OCI-LY3 (cell line): ENCODE results near the gene HDDC2.

Source experiments
- H2AFZ ChIP-seq: fragments of 200-600, 300-600 bp; shearing (Covaris generic); 2 replicates; pipeline ENCODE4 v1.6.0; 2014; ENCODE audit warnings: antibody characterized with exemption, low read depth, low read length
- H3K27ac ChIP-seq: fragments of 200-600, 300-600 bp; sonication (generic); 2 replicates; pipeline ENCODE4 v1.5.1; 2014; ENCODE audit warnings: mild to moderate bottlenecking, low read length, moderate library complexity, mixed read lengths
- H3K27me3 ChIP-seq: fragments of 200-600, 300-600 bp; sonication (generic); 2 replicates; pipeline ENCODE4 v1.6.1; 2014; ENCODE audit warnings: low read depth, low read length, mixed read lengths
- H3K36me3 ChIP-seq: fragments of 200-600, 300-600 bp; sonication (generic); replicated peaks from 2 replicates; pipeline ENCODE3; 2014; ENCODE audit warnings: low read depth, low read length, mixed read lengths
- H3K4me1 ChIP-seq: fragments of 300-600, 200-600 bp; sonication (generic); 2 replicates; pipeline ENCODE4 v1.6.1; 2014; ENCODE audit warnings: low read length, mixed read lengths
- H3K4me2 ChIP-seq: fragments of 200-600, 300-600 bp; sonication (generic); 2 replicates; pipeline ENCODE4 v1.6.1; 2014; ENCODE audit warnings: low read length, mixed read lengths
- H3K4me3 ChIP-seq: fragments of 300-600, 200-600 bp; sonication (generic); 2 replicates; pipeline ENCODE4 v1.5.1; 2014; ENCODE audit warnings: antibody characterized with exemption, mild to moderate bottlenecking, low read length, moderate library complexity
- H3K79me2 ChIP-seq: fragments of 300-600, 200-600 bp; shearing (Covaris generic); 2 replicates; pipeline ENCODE4 v1.6.1; 2014; ENCODE audit warnings: mild to moderate bottlenecking, low read length, mixed read lengths
- H3K9ac ChIP-seq: fragments of 300-600, 200-600 bp; shearing (Covaris generic); 2 replicates; pipeline ENCODE4 v1.6.0; 2014; ENCODE audit warnings: mild to moderate bottlenecking, low read length, moderate library complexity
- H3K9me3 ChIP-seq: fragments of 200-600, 300-600 bp; shearing (Covaris generic); 2 replicates; pipeline ENCODE4 v1.6.1; 2014; ENCODE audit warnings: low read length, mixed read lengths; ENCODE audit not compliant: insufficient read depth
- H4K20me1 ChIP-seq: fragments of 200-600, 300-600 bp; sonication (generic); 2 replicates; pipeline ENCODE4 v1.6.1; 2016; ENCODE audit warnings: low read length, mixed read lengths; ENCODE audit not compliant: insufficient read depth
- EZH2phosphoT487 ChIP-seq: fragments of 200-600 bp; shearing (Covaris generic); IDR thresholded peaks from 2 replicates; pipeline ENCODE4 v1.6.1; 2018; ENCODE audit warnings: antibody characterized with exemption, mixed run types, low read depth
- TF ChIP-seq, protein P1 (sequence below): fragments of 200-600, 300-600 bp; sonication (generic); IDR thresholded peaks from 2 replicates; pipeline ENCODE4 v1.5.1; 2014; ENCODE audit warnings: antibody characterized with exemption, low read length, low read depth

The HDDC2 gene

DNA sequence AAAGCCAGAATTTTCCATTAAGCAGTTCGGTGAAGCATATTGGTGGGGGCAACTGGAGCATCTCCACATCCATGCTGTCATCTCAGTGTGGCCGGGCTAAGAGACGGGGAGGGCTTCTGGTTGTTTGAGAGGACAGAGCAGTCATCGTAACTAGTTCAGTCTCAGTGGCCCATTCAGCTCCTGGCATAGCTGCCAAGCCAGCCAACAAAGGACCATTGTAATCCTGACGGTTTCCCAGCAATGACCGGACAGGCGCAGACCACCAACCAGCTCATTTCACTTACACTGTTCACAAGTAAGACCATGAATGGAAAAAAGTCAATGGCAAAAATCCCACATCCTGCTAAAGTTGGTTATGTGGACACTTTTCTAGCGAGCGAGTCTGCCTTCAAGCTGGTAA lies 14.9 kb upstream of the HDDC2 start:
- Histone ChIP-seq H3K27me3 (0 out of 2 replicates have a peak, but pooled peaks cover 5% of the 10 kb centered on the region), H3K9ac (no peak overlapping the region), H3K4me2 (no peak overlapping the region), H3K4me3 (no peak overlapping the region), H3K79me2 (no peaks in the 10 kb centered on the region), H2AFZ (no peak overlapping the region), H3K36me3 (no peaks in the 10 kb centered on the region), H3K27ac (no peak overlapping the region), H3K4me1 (no peaks in the 10 kb centered on the region), H4K20me1 (no peaks in the 10 kb centered on the region), H3K9me3 (no peaks in the 10 kb centered on the region)
- TF ChIP-seq EZH2phosphoT487 = no peak
- TF ChIP-seq, protein P1, sequence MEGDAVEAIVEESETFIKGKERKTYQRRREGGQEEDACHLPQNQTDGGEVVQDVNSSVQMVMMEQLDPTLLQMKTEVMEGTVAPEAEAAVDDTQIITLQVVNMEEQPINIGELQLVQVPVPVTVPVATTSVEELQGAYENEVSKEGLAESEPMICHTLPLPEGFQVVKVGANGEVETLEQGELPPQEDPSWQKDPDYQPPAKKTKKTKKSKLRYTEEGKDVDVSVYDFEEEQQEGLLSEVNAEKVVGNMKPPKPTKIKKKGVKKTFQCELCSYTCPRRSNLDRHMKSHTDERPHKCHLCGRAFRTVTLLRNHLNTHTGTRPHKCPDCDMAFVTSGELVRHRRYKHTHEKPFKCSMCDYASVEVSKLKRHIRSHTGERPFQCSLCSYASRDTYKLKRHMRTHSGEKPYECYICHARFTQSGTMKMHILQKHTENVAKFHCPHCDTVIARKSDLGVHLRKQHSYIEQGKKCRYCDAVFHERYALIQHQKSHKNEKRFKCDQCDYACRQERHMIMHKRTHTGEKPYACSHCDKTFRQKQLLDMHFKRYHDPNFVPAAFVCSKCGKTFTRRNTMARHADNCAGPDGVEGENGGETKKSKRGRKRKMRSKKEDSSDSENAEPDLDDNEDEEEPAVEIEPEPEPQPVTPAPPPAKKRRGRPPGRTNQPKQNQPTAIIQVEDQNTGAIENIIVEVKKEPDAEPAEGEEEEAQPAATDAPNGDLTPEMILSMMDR = no peak

DNA sequence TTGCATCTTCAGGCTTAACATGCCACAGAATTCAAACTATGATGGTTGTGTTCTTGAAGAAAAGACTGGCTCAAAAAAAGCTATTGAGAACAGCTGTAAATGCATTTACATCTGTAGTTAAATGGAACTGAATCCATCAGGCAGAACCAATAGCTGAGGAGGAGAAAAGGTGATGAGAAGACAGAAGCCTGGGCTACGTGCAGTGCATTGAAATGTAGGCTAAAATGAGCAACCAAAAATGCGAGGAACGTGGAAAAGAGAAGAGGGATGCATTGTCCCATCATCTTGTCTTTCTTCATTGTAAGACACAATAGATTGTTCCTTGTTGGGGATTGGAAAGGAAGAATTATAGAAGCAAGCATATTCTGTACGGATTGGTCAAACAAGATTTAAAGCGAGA lies 13.8 kb upstream of the HDDC2 start:
- Histone ChIP-seq H3K4me2 (no peak overlapping the region), H3K9ac (no peak overlapping the region), H3K27me3 (0 out of 2 replicates have a peak, but pooled peaks cover 5% of the 10 kb centered on the region), H3K79me2 (no peaks in the 10 kb centered on the region), H3K27ac (no peak overlapping the region), H3K9me3 (no peaks in the 10 kb centered on the region), H2AFZ (no peak overlapping the region), H3K4me3 (no peak overlapping the region), H3K36me3 (no peaks in the 10 kb centered on the region), H3K4me1 (no peaks in the 10 kb centered on the region), H4K20me1 (no peaks in the 10 kb centered on the region)
- TF ChIP-seq, protein P1 = no peak
- TF ChIP-seq EZH2phosphoT487 = no peak

DNA sequence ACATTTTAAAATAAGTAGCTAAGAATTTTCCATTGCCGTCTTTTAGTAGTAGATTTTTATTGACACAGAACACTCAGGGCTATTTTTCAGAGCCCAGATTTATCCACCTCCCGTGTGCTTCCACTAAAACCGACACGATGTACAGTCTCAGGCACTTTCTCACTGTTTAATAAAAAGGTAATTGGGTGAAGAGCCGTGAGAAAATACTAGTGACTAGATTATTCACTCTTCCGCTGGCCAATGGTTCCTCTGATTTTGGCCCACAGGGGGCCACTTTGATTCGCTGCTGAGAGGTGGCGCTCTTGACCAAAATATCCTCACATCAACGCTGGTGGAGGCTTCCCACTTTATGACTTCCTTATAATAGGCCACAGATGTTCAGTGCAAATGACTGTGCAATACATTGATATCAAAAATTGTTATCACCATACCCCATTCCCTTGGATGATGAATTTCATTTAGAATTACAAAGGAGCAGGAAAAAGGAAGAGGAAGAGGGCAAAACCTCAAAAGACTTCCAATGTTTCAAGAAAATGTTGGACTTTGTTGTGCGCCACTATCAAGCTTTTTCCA lies 12.3 kb upstream of the HDDC2 start:
- Histone ChIP-seq H2AFZ (no peak overlapping the region), H3K4me2 (0 out of 2 replicates have a peak overlapping the region, but pooled peaks have one; percentile 9), H3K4me3 (no peak overlapping the region), H3K36me3 (no peaks in the 10 kb centered on the region), H3K79me2 (no peaks in the 10 kb centered on the region), H3K4me1 (no peaks in the 10 kb centered on the region), H3K27me3 (0 out of 2 replicates have a peak, but pooled peaks cover 5% of the 10 kb centered on the region), H3K27ac (no peak overlapping the region), H3K9me3 (no peaks in the 10 kb centered on the region), H4K20me1 (no peaks in the 10 kb centered on the region), H3K9ac (no peak overlapping the region)
- TF ChIP-seq, protein P1 = peak; percentile 78
- TF ChIP-seq EZH2phosphoT487 = no peak

DNA sequence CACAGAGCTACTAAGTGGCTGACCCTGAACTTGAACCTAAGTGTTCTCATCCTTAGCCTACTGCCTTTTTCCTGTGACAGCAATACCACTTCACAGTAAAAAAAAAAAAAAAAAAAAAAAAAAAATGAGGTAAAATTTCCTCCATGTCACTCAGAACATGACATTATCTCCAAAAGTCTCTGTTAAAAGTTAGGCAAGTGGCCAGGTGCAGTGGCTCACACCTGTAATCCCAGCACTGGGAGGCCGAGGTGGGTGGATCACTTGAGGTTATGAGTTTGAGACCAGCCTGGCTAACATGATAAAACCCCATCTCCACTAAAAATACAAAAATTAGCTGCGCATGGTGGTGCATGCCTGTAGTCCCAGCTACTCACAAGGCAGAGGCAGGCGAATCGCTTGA lies 11.2 kb upstream of the HDDC2 start:
- Histone ChIP-seq H3K36me3 (no peaks in the 10 kb centered on the region), H3K4me1 (no peaks in the 10 kb centered on the region), H3K27me3 (0 out of 2 replicates have a peak, but pooled peaks cover 5% of the 10 kb centered on the region), H3K9me3 (no peaks in the 10 kb centered on the region), H3K4me2 (no peak overlapping the region), H2AFZ (no peak overlapping the region), H3K79me2 (no peaks in the 10 kb centered on the region), H3K9ac (no peak overlapping the region), H3K27ac (no peak overlapping the region), H3K4me3 (no peak overlapping the region), H4K20me1 (no peaks in the 10 kb centered on the region)
- no peak for TF ChIP-seq EZH2phosphoT487
- TF ChIP-seq, protein P1 = no peak
